Kasumi-1 (cell line): ENCODE measurements around the gene PRPSAP2.
"Not testable (repeated sequence)": the region's sequence is repeated elsewhere in the genome, so short reads cannot be mapped to it uniquely, and the experiment has no call there.

Experiments
- DNase-seq, 2 experiments: peaks; one replicate each; lab custom pipeline; 2025; lab: John Stamatoyannopoulos, UW

PRPSAP2 gene

GRCh38 chr17:18857864-18858566 is at the start of gene PRPSAP2:
TSS of gene PRPSAP2 (plus strand) at chr17:18858131. CDS start at chr17:18865834, 7,703 bp downstream.
- peak; percentile 57 to 65 for DNase-seq

GRCh38 chr17:18815924-18816323 is 42.0 kb upstream of the PRPSAP2 start:
- not testable (repeated sequence) for DNase-seq

GRCh38 chr17:18816489-18817371 is 41.2 kb upstream of the PRPSAP2 start:
- DNase-seq = peak; percentile 26 to 60

GRCh38 chr17:18821430-18821829 is 36.5 kb upstream of the PRPSAP2 start:
- DNase-seq = not testable (repeated sequence)

- not testable (repeated sequence) for DNase-seq
These were observed 30.3 kb upstream of the PRPSAP2 start for GRCh38 chr17:18827613-18828012.

GRCh38 chr17:18848501-18848900 is 9.4 kb upstream of the PRPSAP2 start:
- no peak for DNase-seq

GRCh38 chr17:18850679-18851078 is 7.3 kb upstream of the PRPSAP2 start:
- no peak for DNase-seq

- no peak for DNase-seq
These were observed 6.7 kb upstream of the PRPSAP2 start for GRCh38 chr17:18851201-18851600.

- DNase-seq = no peak
These were observed 3.0 kb upstream of the PRPSAP2 start for GRCh38 chr17:18854956-18855355.

- DNase-seq = peak; percentile 84
These were observed 1.9 kb upstream of the PRPSAP2 start for GRCh38 chr17:18855831-18856569.

- no peak for DNase-seq
These were observed 1.4 kb upstream of the PRPSAP2 start for GRCh38 chr17:18856570-18856915.

- DNase-seq = peak in 1 of 2 experiments; percentile 9
These were observed 775 bp downstream of the PRPSAP2 start for GRCh38 chr17:18858567-18859245.

- DNase-seq = no peak
These were observed 1.3 kb downstream of the PRPSAP2 start for GRCh38 chr17:18859256-18859655.

- no peak for DNase-seq
These were observed 2.4 kb downstream of the PRPSAP2 start for GRCh38 chr17:18860161-18860972.

GRCh38 chr17:18862011-18862410 is 4.1 kb downstream of the PRPSAP2 start:
- DNase-seq = no peak

- not testable (repeated sequence) for DNase-seq
These were observed 7.1 kb downstream of the PRPSAP2 start for GRCh38 chr17:18864996-18865395.

- no peak for DNase-seq
These were observed 9.2 kb downstream of the PRPSAP2 start for GRCh38 chr17:18866866-18867813.

- DNase-seq = no peak
These were observed 19.2 kb downstream of the PRPSAP2 start for GRCh38 chr17:18877104-18877645.

- DNase-seq = no peak
These were observed 30.9 kb downstream of the PRPSAP2 start for GRCh38 chr17:18888766-18889290.
